ENCODE results near the gene HLA-DRB1.

- TF ChIP-seq POLR2A (IDR thresholded peaks at IDR 0.05; ENCODE audit: low read length) (no peak), GATA1 (IDR thresholded peaks at IDR 0.05; ENCODE audit: low read depth, low read length) (no peak)
Observed at GRCh38 chr6:32558426-32559057, 31.1 kb downstream of the HLA-DRB1 start.

Data from erythroblast (primary cell).